GM21526 (cell line): Measurements from ENCODE around the gene ZNF407.
"Not testable (repeated sequence)": the region's sequence is repeated elsewhere in the genome, so short reads cannot be mapped to it uniquely, and the experiment has no call there.

Experiments used
- ATAC-seq: cut with Tn5 transposase; IDR thresholded peaks from one replicate; pipeline ENCODE4 v1.9.1; 2021; ENCODE audit warnings: moderate library complexity; ENCODE audit not compliant: unreplicated experiment, low FRiP score

The ZNF407 gene

GRCh38 chr18:75075429-75075841, 477.8 kb downstream of the ZNF407 start:
- no peak for ATAC-seq

GRCh38 chr18:75076286-75076685, 478.6 kb downstream of the ZNF407 start:
- no peak for ATAC-seq

- ATAC-seq, result no peak
Observed at GRCh38 chr18:75081486-75081885, 483.8 kb downstream of the ZNF407 start.

GRCh38 chr18:75083131-75083530, 485.5 kb downstream of the ZNF407 start:
- no peak for ATAC-seq

GRCh38 chr18:75083761-75084160, 486.1 kb downstream of the ZNF407 start:
- no peak for ATAC-seq

- not testable (repeated sequence) for ATAC-seq
Observed at GRCh38 chr18:75085676-75086075, 488.0 kb downstream of the ZNF407 start.

- ATAC-seq, result no peak
Observed at GRCh38 chr18:75086494-75087034, 488.9 kb downstream of the ZNF407 start.

- ATAC-seq, result no peak
Observed at GRCh38 chr18:75087119-75088020, 489.7 kb downstream of the ZNF407 start.

GRCh38 chr18:75088021-75088506, 490.4 kb downstream of the ZNF407 start:
- ATAC-seq, result no peak

GRCh38 chr18:75088622-75089211, 491.0 kb downstream of the ZNF407 start:
- ATAC-seq, result no peak

GRCh38 chr18:75089748-75090327, 492.2 kb downstream of the ZNF407 start:
- no peak for ATAC-seq

- no peak for ATAC-seq
Observed at GRCh38 chr18:75090336-75090735, 492.7 kb downstream of the ZNF407 start.

- no peak for ATAC-seq
Observed at GRCh38 chr18:75097491-75098225, 500.0 kb downstream of the ZNF407 start.

GRCh38 chr18:75100832-75101630, 503.4 kb downstream of the ZNF407 start:
- no peak for ATAC-seq

GRCh38 chr18:75101916-75102315, 504.2 kb downstream of the ZNF407 start:
- no peak for ATAC-seq

- ATAC-seq, result not testable (repeated sequence)
Observed at GRCh38 chr18:75104029-75104428, 506.4 kb downstream of the ZNF407 start.

- ATAC-seq, result no peak
Observed at GRCh38 chr18:75104483-75104882, 506.8 kb downstream of the ZNF407 start.

GRCh38 chr18:75105551-75106254, 508.0 kb downstream of the ZNF407 start:
- ATAC-seq, result no peak

- no peak for ATAC-seq
Observed at GRCh38 chr18:75106746-75107145, 509.1 kb downstream of the ZNF407 start.
